K562 (cell line): ENCODE results near the gene TDRD12.

ENCODE experiments used
- AFF4 ChIP-seq: sonication (generic); formaldehyde crosslinking; IDR thresholded peaks from 2 replicates; pipeline ENCODE4 v1.8.0; 2023; ENCODE audit warnings: mild to moderate bottlenecking, missing genetic modification reagents
- CTCF ChIP-seq, 3 experiments: IDR thresholded peaks in 2 of 3; conservative IDR thresholded peaks in 1 of 3; 2 replicates each; pipeline ENCODE4 v1.5.1; 2011 to 2012; ENCODE audit warnings: low read length in 3 of 3, mild to moderate bottlenecking in 3 of 3, control low read depth in 2 of 3, improper control_type of control experiment in 1 of 3, inconsistent platforms in 1 of 3, low read depth in 1 of 3, mixed read lengths in 1 of 3, moderate library complexity in 1 of 3; ENCODE audit not compliant: insufficient read depth in 2 of 3
- ELF1 ChIP-seq: fragments of 200-800 bp; sonication (Bioruptor generic); IDR thresholded peaks from 2 replicates; pipeline ENCODE4 v1.6.1; 2016; ENCODE audit warnings: missing genetic modification characterization, missing compliant biosample characterization
- EP300 ChIP-seq: IDR thresholded peaks from 2 replicates; pipeline ENCODE4 v1.6.1; 2012; ENCODE audit warnings: low read length, improper control_type of control experiment
- ESRRA ChIP-seq: fragments of 450-650 bp; IDR thresholded peaks from 2 replicates; pipeline ENCODE4 v1.6.1; 2014; ENCODE audit warnings: low read depth, mild to moderate bottlenecking, moderate library complexity, borderline replicate concordance
- HDAC1 ChIP-seq, 2 experiments: fragments of 450-650 bp; IDR thresholded peaks; 2 replicates each; pipeline ENCODE4 v1.6.1; 2016 to 2017; ENCODE audit warnings: inconsistent platforms in 1 of 2, mild to moderate bottlenecking in 1 of 2, moderate library complexity in 1 of 2
- HLTF ChIP-seq: fragments of 450-650 bp; IDR thresholded peaks from 2 replicates; pipeline ENCODE4 v1.6.1; 2016
- JUNB ChIP-seq: fragments of 450-650 bp; formaldehyde crosslinking; conservative IDR thresholded peaks from 2 replicates; pipeline ENCODE4 v1.4.0; 2020; ENCODE audit warnings: mild to moderate bottlenecking
- PHB2 ChIP-seq: fragments of 450-650 bp; IDR thresholded peaks from 2 replicates; pipeline ENCODE4 v1.6.1; 2017; ENCODE audit warnings: low read depth
- POLR2A ChIP-seq: fragments of 450-650 bp; conservative IDR thresholded peaks from 2 replicates; pipeline ENCODE4 v1.6.1; 2016
- REST ChIP-seq, 2 experiments: fragments of 450-650 bp; formaldehyde crosslinking in 1 of 2; IDR thresholded peaks; 2 replicates each; pipeline versions ENCODE4 v1.4.0 to v1.6.1; 2014 to 2020; ENCODE audit warnings: mild to moderate bottlenecking in 2 of 2, borderline replicate concordance in 1 of 2, low read depth in 1 of 2
- SNRNP70 ChIP-seq: fragments of 200-400 bp; formaldehyde crosslinking; optimal IDR thresholded peaks from 2 replicates; pipeline ENCODE3; 2017; ENCODE audit warnings: low read depth, low read length
- ZNF324 ChIP-seq: fragments of 250-450 bp; sonication (Bioruptor Pico); IDR thresholded peaks from 2 replicates; pipeline ENCODE4 v1.4.0; 2020; ENCODE audit warnings: mild to moderate bottlenecking

GRCh38 chr19:32810452-32810851 is 90.9 kb downstream of the TDRD12 start:
- TF ChIP-seq ESRRA (no peak), REST (IDR thresholded peaks at IDR 0.05; ENCODE audit: borderline replicate concordance) (no peak), REST (CRISPR knock-in tag; IDR thresholded peaks at IDR 0.05; ENCODE audit: low read depth) (no peak), PHB2 (no peak), POLR2A (no peak), HDAC1 (IDR thresholded peaks at IDR 0.05) (no peak), EP300 (no peak), CTCF (IDR thresholded peaks at IDR 0.05 in 2 of 3, conservative IDR thresholded peaks at IDR 0.05 in 1 of 3; ENCODE audit: insufficient read depth in 2 of 3, low read depth in 1 of 3, low read length in 3 of 3) (no peak), ELF1 (tag) (no peak), SNRNP70 (no peak), JUNB (CRISPR knock-in tag) (no peak), HLTF (no peak), ZNF324 (no peak), AFF4 (CRISPR knock-in tag) (no peak)
